ENCODE results near the gene CFAP410. TPM values are rescaled to one million over a fixed set of nuclear protein-coding genes. Genes with fewer than 3 reads are reported as not detected.

The CFAP410 gene
- polyA plus RNA-seq, 1 donor from 2014 or later: 36.5 TPM

GRCh38 chr21:44377922-44378645 lies 38.9 kb upstream of the CFAP410 start:
- Histone ChIP-seq H3K27ac (ENCODE audit: low read length) (no peak overlapping the region), H3K9me2 (ENCODE audit: insufficient read depth, low read length) (no peaks in the 10 kb centered on the region), H2AFZ (ENCODE audit: low read depth, low read length) (no peak overlapping the region), H4K20me1 (ENCODE audit: insufficient read depth) (no peaks in the 10 kb centered on the region), H3K9ac (ENCODE audit: low read length) (no peak overlapping the region), H3K27me3 (ENCODE audit: insufficient read depth, low read depth, low read length) (no peaks in the 10 kb centered on the region), H3K4me3 (ENCODE audit: low read length) (no peak overlapping the region), H3F3A (ENCODE audit: insufficient read depth, low read length, poor library complexity, severe bottlenecking) (no peaks in the 10 kb centered on the region), H3K36me3 (ENCODE audit: insufficient read depth, low read length) (no peaks in the 10 kb centered on the region), H3K9me3 (ENCODE audit: low read length) (no peaks in the 10 kb centered on the region), H3K4me2 (ENCODE audit: low read length) (no peak overlapping the region), H3K79me2 (replicated peaks; ENCODE audit: insufficient read depth, low read length) (no peaks in the 10 kb centered on the region)
- no peak for TF ChIP-seq EZH2 (IDR thresholded peaks at IDR 0.05; ENCODE audit: borderline replicate concordance, insufficient read depth, low read length, poor library complexity, severe bottlenecking)
- TF ChIP-seq CTCF (IDR thresholded peaks at IDR 0.05; ENCODE audit: poor library complexity, severe bottlenecking): no peak

DNA sequence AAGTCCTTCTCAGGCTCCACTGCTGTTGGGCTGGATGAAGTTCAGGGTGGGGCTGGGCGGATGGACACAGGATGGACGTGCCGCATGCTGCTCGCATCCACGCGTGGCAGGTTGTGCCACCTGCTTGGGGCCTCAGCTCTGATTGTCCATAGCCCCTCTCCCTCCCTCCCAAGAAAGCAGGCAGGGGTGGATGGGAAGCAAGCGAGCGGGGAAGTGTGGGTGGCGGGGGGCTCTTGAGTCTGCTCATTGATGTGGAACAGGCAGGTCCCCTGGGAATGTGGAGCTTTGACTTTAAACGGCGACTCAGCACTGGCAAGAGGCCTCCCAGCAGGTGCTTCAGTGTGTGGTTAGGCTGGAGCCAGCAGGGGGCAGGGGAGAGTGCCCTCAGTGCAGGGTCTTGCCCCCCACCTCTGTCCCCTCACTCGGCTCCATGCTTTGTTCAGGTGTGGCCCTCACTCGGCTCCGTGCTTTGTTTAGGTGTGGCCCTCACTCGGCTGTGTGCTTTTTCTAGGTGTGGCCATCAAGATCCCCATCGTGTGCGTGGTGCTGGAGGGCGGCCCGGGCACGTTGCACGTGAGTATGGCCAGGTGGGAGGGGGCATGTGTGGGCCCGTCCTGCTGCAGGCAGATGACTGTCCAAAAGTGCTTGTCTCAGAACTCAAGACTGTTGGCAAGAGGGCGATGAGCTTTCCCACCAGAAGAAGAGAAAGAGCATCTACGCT lies 38.2 kb upstream of the CFAP410 start:
- no peaks in the 10 kb centered on the region for H4K20me1 ChIP-seq (ENCODE audit: insufficient read depth)
- H3K36me3 ChIP-seq (ENCODE audit: insufficient read depth, low read length): no peaks in the 10 kb centered on the region
- no peak overlapping the region for H3K9ac ChIP-seq (ENCODE audit: low read length)
- H3K27ac ChIP-seq (ENCODE audit: low read length): no peak overlapping the region
- TF ChIP-seq REST (IDR thresholded peaks at IDR 0.05; ENCODE audit: borderline replicate concordance): no peak
- H2AFZ ChIP-seq (ENCODE audit: low read depth, low read length): no peak overlapping the region
- no peaks in the 10 kb centered on the region for H3K9me3 ChIP-seq (ENCODE audit: low read length)
- no peak overlapping the region for H3K4me2 ChIP-seq (ENCODE audit: low read length)
- H3K27me3 ChIP-seq (ENCODE audit: insufficient read depth, low read depth, low read length): no peaks in the 10 kb centered on the region
- H3K9me2 ChIP-seq (ENCODE audit: insufficient read depth, low read length): no peaks in the 10 kb centered on the region
- H3K79me2 ChIP-seq (replicated peaks; ENCODE audit: insufficient read depth, low read length): no peaks in the 10 kb centered on the region
- H3K4me3 ChIP-seq (ENCODE audit: low read length): no peak overlapping the region
- no peaks in the 10 kb centered on the region for H3F3A ChIP-seq (ENCODE audit: insufficient read depth, low read length, poor library complexity, severe bottlenecking)

DNA sequence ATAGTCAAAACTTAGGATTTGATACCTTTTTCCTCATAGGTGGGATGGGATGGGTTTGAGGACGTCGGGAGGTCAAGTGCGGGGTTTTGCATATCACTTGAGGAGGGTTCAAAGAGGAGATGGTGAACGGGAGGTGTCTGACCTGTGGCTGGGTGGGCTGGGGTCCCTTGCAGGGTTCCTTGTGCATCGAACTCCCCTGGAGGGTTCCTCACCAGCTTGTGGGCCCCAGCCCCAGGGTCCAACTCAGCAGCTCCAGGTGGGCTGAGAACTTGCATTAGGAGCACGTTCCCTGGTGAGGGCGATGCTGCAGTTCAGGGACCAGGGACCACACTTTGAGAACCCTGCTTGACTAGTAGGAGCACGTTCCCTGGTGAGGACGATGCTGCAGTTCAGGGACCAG lies 37.4 kb upstream of the CFAP410 start:
- no peaks in the 10 kb centered on the region for H3K79me2 ChIP-seq (replicated peaks; ENCODE audit: insufficient read depth, low read length)
- TF ChIP-seq MXI1 (conservative IDR thresholded peaks at IDR 0.05; ENCODE audit: poor library complexity, severe bottlenecking) (no peak), EP300 (conservative IDR thresholded peaks at IDR 0.05; ENCODE audit: poor library complexity, severe bottlenecking) (no peak), REST (IDR thresholded peaks at IDR 0.05; ENCODE audit: borderline replicate concordance) (no peak), EZH2 (IDR thresholded peaks at IDR 0.05; ENCODE audit: borderline replicate concordance, insufficient read depth, low read length, poor library complexity, severe bottlenecking) (no peak), RAD21 (conservative IDR thresholded peaks at IDR 0.05) (no peak), CTCF (IDR thresholded peaks at IDR 0.05; ENCODE audit: poor library complexity, severe bottlenecking) (no peak), POLR2AphosphoS5 (IDR thresholded peaks at IDR 0.05) (no peak), SMC3 (conservative IDR thresholded peaks at IDR 0.05; ENCODE audit: poor library complexity) (no peak), TAF1 (IDR thresholded peaks at IDR 0.05; ENCODE audit: low read depth) (no peak)
- no peak overlapping the region for H3K4me3 ChIP-seq (ENCODE audit: low read length)
- no peak overlapping the region for H3K9ac ChIP-seq (ENCODE audit: low read length)
- H2AFZ ChIP-seq (ENCODE audit: low read depth, low read length): no peak overlapping the region
- H3K9me2 ChIP-seq (ENCODE audit: insufficient read depth, low read length): no peaks in the 10 kb centered on the region
- H3K27me3 ChIP-seq (ENCODE audit: insufficient read depth, low read depth, low read length): no peaks in the 10 kb centered on the region
- no peaks in the 10 kb centered on the region for H3K36me3 ChIP-seq (ENCODE audit: insufficient read depth, low read length)
- H3K27ac ChIP-seq (ENCODE audit: low read length): no peak overlapping the region
- H4K20me1 ChIP-seq (ENCODE audit: insufficient read depth): no peaks in the 10 kb centered on the region
- H3K9me3 ChIP-seq (ENCODE audit: low read length): no peaks in the 10 kb centered on the region
- no peak overlapping the region for H3K4me2 ChIP-seq (ENCODE audit: low read length)
- no peaks in the 10 kb centered on the region for H3F3A ChIP-seq (ENCODE audit: insufficient read depth, low read length, poor library complexity, severe bottlenecking)

All from neural cell (in vitro differentiated cells).